ENCODE results near the gene MSANTD2. TPM values are rescaled to one million over a fixed set of nuclear protein-coding genes. Genes with fewer than 3 reads are reported as not detected.

MSANTD2 gene
- total RNA-seq, 1 donor from 2014 or later, result 22.8 TPM

- Mint-ChIP-seq H3K27ac (ENCODE audit: unreplicated experiment) (no peak overlapping the region), H3K4me3 (ENCODE audit: unreplicated experiment) (no peak overlapping the region), H3K4me1 (ENCODE audit: low read depth, unreplicated experiment) (no peaks in the 10 kb centered on the region), H3K36me3 (ENCODE audit: unreplicated experiment) (no peaks in the 10 kb centered on the region), H3K27me3 (ENCODE audit: unreplicated experiment) (no peaks in the 10 kb centered on the region), H3K9me3 (ENCODE audit: unreplicated experiment) (peaks cover 2% of the 10 kb centered on the region)
- DNase-seq, result no peak
- no peak for TF ChIP-seq CTCF (IDR thresholded peaks at IDR 0.05; ENCODE audit: partially characterized antibody, unreplicated experiment)
Measured at GRCh38 chr11:124821995-124822730, 22.0 kb upstream of the MSANTD2 start.

GRCh38 chr11:124817036-124817435, 16.8 kb upstream of the MSANTD2 start:
- no peaks in the 10 kb centered on the region for H3K27me3 Mint-ChIP-seq (ENCODE audit: unreplicated experiment)

GRCh38 chr11:124814739-124815138, 14.5 kb upstream of the MSANTD2 start:
- H3K27me3 Mint-ChIP-seq (ENCODE audit: unreplicated experiment), result no peaks in the 10 kb centered on the region
- no peaks in the 10 kb centered on the region for H3K36me3 Mint-ChIP-seq (ENCODE audit: unreplicated experiment)
- DNase-seq, result no peak
- TF ChIP-seq CTCF (IDR thresholded peaks at IDR 0.05; ENCODE audit: partially characterized antibody, unreplicated experiment), result no peak
- H3K4me3 Mint-ChIP-seq (ENCODE audit: unreplicated experiment), result no peak overlapping the region
- H3K27ac Mint-ChIP-seq (ENCODE audit: unreplicated experiment), result no peak overlapping the region
- H3K9me3 Mint-ChIP-seq (ENCODE audit: unreplicated experiment), result no peaks in the 10 kb centered on the region
- H3K4me1 Mint-ChIP-seq (ENCODE audit: low read depth, unreplicated experiment), result no peaks in the 10 kb centered on the region

More at GRCh38 chr11:124817036-124817435, 16.8 kb upstream of the MSANTD2 start:
- no peak for TF ChIP-seq CTCF (IDR thresholded peaks at IDR 0.05; ENCODE audit: partially characterized antibody, unreplicated experiment)
- Mint-ChIP-seq H3K9me3 (ENCODE audit: unreplicated experiment) (no peaks in the 10 kb centered on the region), H3K36me3 (ENCODE audit: unreplicated experiment) (no peaks in the 10 kb centered on the region), H3K27ac (ENCODE audit: unreplicated experiment) (no peak overlapping the region), H3K4me1 (ENCODE audit: low read depth, unreplicated experiment) (no peaks in the 10 kb centered on the region), H3K4me3 (ENCODE audit: unreplicated experiment) (no peak overlapping the region)
- no peak for DNase-seq

GRCh38 chr11:124812876-124813275, 12.7 kb upstream of the MSANTD2 start:
- Mint-ChIP-seq H3K4me1 (ENCODE audit: low read depth, unreplicated experiment) (no peaks in the 10 kb centered on the region), H3K27me3 (ENCODE audit: unreplicated experiment) (no peaks in the 10 kb centered on the region), H3K27ac (ENCODE audit: unreplicated experiment) (no peak overlapping the region), H3K36me3 (ENCODE audit: unreplicated experiment) (no peaks in the 10 kb centered on the region), H3K4me3 (ENCODE audit: unreplicated experiment) (no peak overlapping the region), H3K9me3 (ENCODE audit: unreplicated experiment) (no peaks in the 10 kb centered on the region)
- DNase-seq, result no peak
- no peak for TF ChIP-seq CTCF (IDR thresholded peaks at IDR 0.05; ENCODE audit: partially characterized antibody, unreplicated experiment)

GRCh38 chr11:124811399-124812125, 11.4 kb upstream of the MSANTD2 start:
- no peak for TF ChIP-seq CTCF (IDR thresholded peaks at IDR 0.05; ENCODE audit: partially characterized antibody, unreplicated experiment)
- DNase-seq, result no peak
- Mint-ChIP-seq H3K4me3 (ENCODE audit: unreplicated experiment) (no peak overlapping the region), H3K27ac (ENCODE audit: unreplicated experiment) (no peak overlapping the region), H3K36me3 (ENCODE audit: unreplicated experiment) (no peaks in the 10 kb centered on the region), H3K9me3 (ENCODE audit: unreplicated experiment) (no peaks in the 10 kb centered on the region), H3K4me1 (ENCODE audit: low read depth, unreplicated experiment) (no peaks in the 10 kb centered on the region), H3K27me3 (ENCODE audit: unreplicated experiment) (no peaks in the 10 kb centered on the region)

Measured in glutamatergic neuron (in vitro differentiated cells).